CD4-positive, alpha-beta T cell treated with Interleukin-1 beta for 1 hour (primary cell): ENCODE measurements around the gene ART5.
"Not testable (repeated sequence)": the region's sequence is repeated elsewhere in the genome, so short reads cannot be mapped to it uniquely, and the experiment has no call there.

Source experiments
- DNase-seq, 2 donors: peaks; one replicate each; pipeline ENCODE4 v3.0.0-alpha.2; 2020 to 2022

Gene ART5

DNA sequence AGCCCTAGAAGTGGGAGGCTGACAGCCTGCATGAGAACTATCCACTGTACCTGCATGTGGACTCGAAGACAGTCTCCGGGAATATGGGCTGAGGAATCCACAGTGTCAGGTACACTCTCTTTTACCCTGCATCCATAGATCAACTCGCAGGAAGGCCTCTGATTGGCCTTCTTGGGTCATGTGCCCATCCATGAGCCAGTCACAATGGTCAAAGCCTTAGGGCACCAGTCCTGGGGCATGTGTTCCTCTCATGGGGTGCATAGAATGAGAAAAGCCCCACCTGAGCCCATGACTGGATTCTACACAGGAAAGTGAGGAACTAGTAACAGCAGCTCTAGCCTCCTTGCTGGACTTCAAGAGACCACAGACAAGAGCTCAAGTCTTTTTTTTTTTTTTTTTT is 13.8 kb upstream of the ART5 start:
- DNase-seq: no peak

DNA sequence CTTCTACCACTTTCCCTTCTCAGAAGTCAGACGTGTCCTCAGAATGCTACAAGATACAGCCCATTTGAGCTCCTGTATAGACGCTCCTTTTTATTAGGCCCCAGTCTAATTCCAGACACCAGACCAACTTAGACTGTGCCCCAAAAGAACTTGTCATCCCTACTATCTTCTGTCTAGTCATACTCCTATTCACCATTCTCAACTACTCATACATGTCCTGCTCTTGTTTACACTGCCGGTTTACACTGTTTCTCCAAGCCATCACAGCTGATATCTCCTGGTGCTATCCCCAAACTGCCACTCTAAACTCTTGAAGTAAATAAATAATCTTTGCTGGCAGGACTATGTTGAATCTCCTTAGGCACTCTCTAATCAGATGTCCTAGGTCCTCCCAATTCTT is 10.7 kb upstream of the ART5 start:
- not testable (repeated sequence) for DNase-seq

DNA sequence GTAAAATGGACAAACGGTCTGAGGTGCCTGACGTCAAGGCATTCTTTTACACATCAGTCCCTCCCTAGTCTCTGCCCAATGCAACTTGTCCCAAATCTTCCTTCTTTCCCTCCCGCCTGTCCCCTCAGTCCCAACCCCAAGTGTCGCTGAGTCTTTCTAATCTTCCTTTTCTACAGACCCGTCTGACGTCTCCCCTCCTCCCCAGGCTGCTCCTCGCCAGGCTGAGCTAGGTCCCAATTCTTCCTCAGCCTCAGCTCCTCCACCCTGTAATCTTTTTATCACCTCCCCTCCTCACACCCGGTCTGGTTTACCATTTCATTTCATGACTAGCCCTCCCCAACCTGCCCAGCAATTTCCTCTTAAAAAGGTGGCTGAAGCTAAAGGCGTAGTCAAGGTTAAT is 7.6 kb upstream of the ART5 start:
- not testable (repeated sequence) for DNase-seq

- not testable (repeated sequence) for DNase-seq
Observed at GRCh38 chr11:3648843-3649242, 7.1 kb upstream of the ART5 start.

- DNase-seq: no peak
Observed at GRCh38 chr11:3645552-3645951, 3.8 kb upstream of the ART5 start.

- no peak for DNase-seq
Observed at GRCh38 chr11:3644817-3645235, 3.0 kb upstream of the ART5 start, which contains the start of gene ART1. ART1 (plus strand) TSS chr11:3645128; CDS start chr11:3659214, 14,086 bp downstream.

GRCh38 chr11:3643102-3643546 is 1.3 kb upstream of the ART5 start:
- not testable (repeated sequence) for DNase-seq

DNA sequence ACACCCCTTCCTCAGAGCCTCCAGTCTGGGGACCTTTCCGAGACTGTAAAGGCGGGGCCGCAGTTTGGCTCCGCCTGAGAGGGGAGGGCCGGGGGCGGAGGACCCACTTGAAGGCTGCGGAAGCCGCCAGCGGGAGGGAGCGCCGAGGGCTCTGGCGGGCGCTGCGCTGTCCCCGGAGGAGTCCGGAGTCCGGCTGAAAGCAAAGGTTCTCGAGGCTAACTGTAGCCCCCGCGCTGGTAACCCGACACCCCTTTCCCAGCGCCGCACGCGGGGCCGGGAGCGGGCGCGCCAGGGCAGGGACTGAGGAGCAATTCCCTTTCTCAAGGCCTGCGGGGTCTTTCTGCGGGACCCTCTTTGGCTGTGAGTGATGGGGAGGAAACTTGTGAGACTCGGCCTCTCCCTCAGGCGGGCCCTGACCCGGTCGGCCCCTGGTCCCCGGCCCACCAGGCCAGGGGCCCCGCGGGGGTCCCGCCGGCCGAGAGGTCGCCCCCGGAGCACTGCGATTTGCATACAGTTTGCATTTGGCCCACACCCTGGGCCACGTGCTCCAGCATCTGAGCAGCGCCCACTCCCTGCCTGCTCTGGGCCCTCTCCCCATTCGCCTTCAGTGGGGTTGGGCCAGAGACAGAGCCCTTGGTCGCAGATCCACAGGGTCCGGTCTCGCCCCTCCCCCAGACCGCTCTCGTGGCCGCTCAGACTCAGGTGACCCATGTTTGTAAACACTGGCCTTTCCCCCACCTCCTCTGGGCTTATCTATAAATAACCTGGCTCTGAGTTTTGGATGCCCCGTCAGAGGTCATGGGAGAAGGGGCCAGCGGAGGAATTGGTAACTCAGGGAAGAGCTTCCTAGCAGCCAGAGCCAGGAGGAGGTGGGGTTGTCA is 519 bp upstream of the ART5 start:
- DNase-seq: peak; percentile 82 to 85

DNA sequence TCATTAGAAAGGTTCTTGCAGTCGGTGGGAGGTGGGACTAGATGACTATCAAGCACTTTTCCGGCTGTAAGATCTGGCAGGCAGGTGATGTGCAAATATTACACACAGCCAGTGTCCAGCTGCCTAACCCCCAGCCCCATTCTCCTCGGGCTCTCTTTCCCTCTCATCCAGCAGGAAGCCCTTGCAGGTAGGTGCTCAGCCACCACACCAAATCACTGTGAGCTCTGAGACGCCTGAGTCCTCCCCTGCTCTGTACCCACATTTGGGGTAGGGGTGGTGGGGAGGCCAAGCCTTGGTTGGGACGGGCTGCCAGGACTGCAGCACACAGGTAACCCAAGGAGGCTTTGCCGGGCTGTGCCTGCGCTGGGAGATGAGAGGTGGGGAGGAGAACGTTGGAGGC is 601 bp downstream of the ART5 start:
- no peak for DNase-seq

GRCh38 chr11:3639841-3640240 is 2.0 kb downstream of the ART5 start:
- DNase-seq: no peak

- no peak for DNase-seq
Observed at GRCh38 chr11:3638513-3638912, 3.3 kb downstream of the ART5 start.

GRCh38 chr11:3637201-3637600 is 4.6 kb downstream of the ART5 start:
- no peak for DNase-seq

DNA sequence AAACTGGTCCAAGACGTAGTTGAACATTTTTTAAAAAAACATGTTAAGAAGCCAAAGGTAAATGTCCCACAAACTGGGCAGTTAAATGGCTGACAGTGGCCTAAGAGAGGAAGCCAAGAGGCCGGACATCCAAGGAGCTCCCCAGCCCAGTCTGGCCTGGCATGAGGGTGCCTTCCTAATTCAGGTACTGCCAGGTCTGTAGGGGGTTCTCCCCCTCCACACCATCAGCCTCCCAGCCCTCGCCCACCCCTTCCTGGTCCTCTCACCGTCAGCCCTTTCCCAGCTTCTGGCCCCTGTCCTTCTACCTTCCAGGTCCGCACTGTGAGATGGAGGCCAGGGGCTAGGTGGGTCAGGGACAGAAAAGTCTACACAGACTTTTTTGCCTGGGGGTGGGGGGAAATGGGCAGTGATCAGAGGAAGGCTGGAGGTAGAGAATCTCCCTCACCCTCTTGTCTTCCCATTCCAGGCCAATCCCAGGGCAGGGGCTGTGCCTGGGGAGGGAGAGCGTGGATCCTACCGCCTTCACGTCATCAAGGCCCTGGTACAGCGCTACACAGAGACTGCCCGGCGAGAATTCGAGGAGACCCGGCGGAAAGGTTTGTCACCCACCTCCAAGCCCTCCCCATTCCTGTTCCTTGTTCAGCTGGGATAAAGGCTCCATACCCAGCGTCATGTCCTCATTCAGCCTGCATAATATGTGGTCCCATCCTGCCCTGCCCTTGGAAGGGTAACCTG is 6.0 kb downstream of the ART5 start:
- DNase-seq: no peak

DNA sequence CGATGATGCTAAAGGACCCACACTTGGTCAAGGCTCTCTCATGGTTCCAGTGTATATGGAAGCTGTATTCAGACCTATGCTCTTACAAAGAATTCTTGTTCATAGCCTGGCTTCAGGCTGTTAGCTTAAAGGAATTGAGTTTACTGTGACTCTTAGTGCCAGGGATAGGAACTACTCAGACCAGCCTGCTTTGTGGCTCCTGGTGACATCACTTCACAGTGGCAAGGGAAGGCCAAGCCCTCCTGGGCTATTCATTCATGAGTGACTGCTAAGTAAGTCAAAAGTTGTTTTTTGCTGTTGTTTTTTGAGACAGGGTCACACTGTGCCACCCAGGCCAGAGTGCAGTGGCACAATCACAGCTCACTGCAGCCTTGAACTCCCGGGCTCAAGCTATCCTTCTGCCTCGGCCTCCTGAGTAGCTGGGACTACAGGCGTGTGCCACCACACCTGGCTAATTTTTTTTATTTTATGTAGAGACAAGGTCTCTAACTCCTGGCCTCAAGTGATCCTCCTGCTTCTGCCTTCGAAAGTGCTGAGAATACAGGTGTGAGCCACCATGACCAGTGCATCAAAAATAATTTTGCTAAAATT is 9.6 kb downstream of the ART5 start:
- no peak for DNase-seq

DNA sequence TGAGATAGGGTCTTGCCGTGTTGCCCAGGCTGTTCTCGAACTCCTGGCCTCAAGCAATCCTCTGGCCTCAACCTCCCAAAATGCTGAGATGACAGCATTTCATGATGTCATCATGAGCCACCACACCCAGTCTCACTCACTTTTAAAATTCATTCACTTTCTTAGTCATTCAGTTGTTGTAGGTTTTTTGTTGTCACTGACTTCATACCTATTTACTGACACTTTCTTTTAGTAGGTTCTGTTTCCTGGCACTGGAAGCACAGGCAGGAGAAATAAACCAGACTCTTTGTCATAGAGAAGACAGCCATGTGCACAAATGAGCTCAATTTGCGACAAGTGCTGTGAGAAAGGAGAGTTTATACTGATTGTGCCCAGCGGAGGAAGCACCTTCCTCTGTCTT is 10.5 kb downstream of the ART5 start:
- no peak for DNase-seq

DNA sequence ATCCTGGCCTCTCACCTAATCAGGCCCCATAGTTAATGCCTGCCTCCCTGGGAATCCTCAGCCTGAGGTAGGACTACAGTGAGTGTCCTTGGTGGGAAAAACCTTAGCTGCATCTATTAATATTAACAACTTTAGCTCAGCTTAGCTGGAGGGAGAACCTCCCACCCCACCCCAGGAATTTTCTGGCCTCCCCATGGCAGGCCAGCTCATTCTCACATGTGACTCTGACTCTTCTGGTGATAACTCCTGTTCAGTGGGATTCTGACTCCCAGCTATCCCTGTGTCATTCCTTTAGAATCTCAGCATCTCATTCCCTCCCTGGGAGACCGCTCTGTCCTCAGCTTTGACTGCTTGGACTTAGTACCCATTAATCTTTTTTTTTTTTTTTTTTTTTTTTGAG is 14.5 kb downstream of the ART5 start:
- no peak for DNase-seq

DNA sequence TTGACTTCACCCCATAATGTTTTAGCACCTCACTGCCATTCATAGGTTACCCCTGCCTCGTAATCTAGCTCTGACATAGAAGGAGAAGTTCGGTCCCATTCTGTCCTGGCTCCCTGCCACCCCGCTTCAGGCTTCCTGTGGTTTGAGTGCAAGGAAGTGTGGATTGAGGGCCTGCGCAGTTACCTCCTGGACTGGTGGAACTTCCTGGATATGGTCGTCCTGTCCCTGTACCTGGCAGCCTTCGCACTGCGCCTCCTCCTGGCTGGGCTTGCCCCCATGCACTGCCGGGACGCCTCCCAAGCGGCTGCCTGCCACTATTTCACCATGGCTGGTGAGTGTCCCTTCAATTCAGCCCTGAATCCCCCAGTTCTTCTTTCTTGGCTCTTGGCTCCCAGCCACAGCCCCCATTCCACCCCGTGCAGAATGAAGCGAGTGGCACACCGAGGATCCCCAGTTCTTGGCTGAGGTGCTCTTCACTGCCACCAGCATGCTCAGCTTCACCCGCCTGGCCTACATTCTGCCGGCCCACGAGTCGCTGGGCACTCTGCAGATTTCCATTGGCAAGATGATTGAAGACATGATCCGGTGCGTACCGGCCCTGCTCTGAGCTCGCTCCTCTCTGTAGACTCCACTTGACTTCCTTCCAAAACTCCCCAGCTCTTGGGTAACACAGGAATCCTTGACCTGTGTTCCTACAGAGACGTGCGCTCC is 15.4 kb downstream of the ART5 start:
- DNase-seq: peak in 1 of 2 donors; percentile 36

GRCh38 chr11:3623767-3624458 is 17.9 kb downstream of the ART5 start:
- DNase-seq: no peak

GRCh38 chr11:3623121-3623520 is 18.7 kb downstream of the ART5 start:
- no peak for DNase-seq

- no peak for DNase-seq
Observed at GRCh38 chr11:3622521-3622920, 19.3 kb downstream of the ART5 start.

DNA sequence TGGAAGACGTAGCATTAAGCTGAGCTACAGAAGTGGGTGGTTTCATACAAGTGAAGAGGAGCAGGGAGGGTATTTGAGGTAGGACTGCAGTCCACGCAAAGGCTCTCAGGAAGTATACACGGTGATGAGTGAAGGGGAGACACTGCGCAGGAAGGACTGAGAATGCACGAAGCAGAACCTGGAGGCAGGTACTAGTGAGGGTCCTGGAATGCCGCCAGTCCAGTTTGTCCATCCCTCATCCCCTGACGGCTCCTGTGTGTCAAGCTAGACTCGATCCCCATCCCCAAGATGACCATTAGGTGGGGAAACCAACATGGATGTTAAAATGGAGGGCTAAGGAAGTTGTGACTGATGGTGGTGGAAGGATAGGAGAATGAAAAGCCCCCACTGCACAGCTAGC is 23.8 kb downstream of the ART5 start:
- no peak for DNase-seq

- no peak for DNase-seq
Observed at GRCh38 chr11:3616721-3617460, 24.9 kb downstream of the ART5 start.
